C4-2B (cell line): Measurements from ENCODE around the gene TENM4.

Experiments
- H3K27ac ChIP-seq: fragments of 450-650 bp; 2 replicates; pipeline ENCODE4 v1.5.1; 2017
- ZFX ChIP-seq: fragments of 450-650 bp; IDR thresholded peaks from 2 replicates; pipeline ENCODE4 v1.6.1; 2017
- TF ChIP-seq, protein P1 (sequence below): fragments of 450-650 bp; conservative IDR thresholded peaks from 2 replicates; pipeline ENCODE4 v1.5.1; 2017; ENCODE audit warnings: mild to moderate bottlenecking

Gene TENM4

DNA sequence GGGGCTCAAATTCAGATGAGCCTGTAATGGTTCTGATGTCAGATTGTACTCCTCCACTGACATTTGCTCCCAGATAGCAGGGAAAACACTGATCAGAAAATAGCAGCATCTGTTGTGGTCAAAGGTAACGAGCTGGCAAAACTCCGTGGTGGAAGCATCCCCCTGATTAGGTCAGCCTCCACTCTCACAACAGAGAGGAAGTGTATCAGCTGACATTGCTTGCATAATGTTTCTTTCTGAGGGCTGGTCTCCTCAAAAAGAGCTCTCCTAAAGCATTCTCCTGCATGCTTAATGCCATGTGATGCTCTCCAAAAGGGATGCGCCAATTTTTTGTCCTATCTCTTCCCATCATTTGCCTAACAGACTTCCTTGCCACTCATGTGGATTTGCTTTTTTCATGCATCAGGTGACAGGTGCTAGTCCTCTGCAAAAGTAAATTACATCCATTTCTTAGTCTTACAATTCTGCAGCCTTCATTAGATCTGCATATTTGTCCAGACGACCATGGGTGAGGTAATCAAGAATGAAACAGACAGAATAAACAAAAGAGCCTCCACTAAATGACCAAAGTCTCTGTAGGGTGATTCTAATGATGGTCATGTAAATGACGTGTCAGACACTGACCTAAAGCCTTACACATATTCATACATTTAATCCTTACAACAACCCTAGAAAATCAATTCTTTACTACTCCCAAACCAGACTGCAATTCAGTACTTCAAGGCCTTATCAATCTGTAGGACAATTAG lies 6.4 kb upstream of the TENM4 start:
- TF ChIP-seq, protein P1, sequence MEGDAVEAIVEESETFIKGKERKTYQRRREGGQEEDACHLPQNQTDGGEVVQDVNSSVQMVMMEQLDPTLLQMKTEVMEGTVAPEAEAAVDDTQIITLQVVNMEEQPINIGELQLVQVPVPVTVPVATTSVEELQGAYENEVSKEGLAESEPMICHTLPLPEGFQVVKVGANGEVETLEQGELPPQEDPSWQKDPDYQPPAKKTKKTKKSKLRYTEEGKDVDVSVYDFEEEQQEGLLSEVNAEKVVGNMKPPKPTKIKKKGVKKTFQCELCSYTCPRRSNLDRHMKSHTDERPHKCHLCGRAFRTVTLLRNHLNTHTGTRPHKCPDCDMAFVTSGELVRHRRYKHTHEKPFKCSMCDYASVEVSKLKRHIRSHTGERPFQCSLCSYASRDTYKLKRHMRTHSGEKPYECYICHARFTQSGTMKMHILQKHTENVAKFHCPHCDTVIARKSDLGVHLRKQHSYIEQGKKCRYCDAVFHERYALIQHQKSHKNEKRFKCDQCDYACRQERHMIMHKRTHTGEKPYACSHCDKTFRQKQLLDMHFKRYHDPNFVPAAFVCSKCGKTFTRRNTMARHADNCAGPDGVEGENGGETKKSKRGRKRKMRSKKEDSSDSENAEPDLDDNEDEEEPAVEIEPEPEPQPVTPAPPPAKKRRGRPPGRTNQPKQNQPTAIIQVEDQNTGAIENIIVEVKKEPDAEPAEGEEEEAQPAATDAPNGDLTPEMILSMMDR: no peak
- no peak for TF ChIP-seq ZFX
- no peak overlapping the region for H3K27ac ChIP-seq

DNA sequence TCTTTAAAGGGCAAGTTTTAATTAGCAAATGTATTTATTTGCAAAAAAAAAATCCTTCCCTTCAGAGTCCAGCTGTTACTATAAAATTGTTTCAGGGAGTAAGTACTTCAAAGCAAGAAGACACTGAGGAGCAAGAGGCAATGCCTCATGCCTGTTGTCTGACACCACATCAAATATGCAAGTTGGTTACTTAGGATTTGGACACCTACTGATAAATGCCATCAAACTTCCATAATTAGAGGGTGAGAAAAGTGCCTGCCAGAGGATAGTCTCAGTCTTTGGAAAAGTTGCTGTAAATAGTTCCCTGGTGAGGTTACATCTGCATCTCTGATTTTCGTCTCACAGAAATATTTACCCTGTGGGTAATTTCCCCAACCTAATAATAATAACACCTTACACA lies 4.1 kb upstream of the TENM4 start:
- TF ChIP-seq, protein P1: no peak
- no peak for TF ChIP-seq ZFX
- no peak overlapping the region for H3K27ac ChIP-seq

DNA sequence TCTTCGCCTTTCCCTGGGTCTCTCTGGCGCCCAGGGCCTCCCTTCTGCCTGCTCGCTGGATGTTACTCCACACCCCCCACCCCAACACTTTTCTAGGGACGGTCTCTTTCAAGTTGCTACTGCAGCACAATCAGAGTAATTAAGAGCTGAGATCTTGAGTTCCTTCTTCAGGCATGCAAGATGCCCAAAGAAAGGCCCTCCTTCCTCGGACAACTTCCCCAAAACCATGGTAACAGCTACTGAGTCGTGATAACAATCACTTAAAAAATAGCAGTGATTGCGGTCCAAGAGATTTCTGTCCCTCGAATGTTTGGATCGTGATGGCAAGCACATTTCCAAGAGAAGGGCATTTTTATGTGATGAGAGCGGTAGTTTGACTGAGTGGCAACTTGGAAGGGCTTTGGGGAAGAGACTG lies 638 bp upstream of the TENM4 start:
- H3K27ac ChIP-seq: no peak overlapping the region
- TF ChIP-seq, protein P1: no peak
- no peak for TF ChIP-seq ZFX

DNA sequence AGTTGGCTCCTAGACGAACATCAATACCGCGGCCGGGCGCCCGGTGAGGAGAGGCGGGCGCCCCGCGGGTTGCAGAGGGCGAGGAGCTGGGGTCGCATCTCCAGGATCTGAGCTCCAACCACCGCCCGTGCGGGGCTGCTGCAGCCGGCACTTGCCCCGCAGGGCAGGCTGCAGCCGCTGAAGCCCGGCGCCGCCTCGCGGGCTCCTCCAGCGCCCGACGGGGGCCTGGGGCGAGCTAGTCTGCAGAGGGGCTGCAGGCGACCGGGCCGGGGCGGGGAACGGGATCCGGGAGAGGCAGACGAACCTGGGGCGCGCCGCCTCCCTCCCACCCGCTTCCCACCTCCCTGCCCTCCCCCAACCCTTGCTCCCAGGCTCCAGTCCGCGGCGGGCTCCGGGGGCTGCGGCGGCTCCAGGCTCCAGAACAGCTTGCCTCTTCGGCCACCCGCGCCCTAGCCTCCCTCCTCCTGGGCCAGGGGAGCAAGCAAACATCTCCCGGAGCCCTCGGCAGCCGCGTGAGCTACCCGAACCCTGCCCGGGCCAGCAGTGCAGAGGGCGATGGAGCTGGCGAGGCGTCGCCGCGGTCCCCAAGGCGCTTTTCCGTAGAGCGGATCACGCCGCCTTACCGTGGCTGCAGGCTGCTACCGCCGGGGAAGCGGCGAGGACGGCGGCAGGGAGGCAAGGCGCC lies 802 bp downstream of the TENM4 start:
- H3K27ac ChIP-seq: no peak overlapping the region
- no peak for TF ChIP-seq ZFX
- TF ChIP-seq, protein P1: no peak

DNA sequence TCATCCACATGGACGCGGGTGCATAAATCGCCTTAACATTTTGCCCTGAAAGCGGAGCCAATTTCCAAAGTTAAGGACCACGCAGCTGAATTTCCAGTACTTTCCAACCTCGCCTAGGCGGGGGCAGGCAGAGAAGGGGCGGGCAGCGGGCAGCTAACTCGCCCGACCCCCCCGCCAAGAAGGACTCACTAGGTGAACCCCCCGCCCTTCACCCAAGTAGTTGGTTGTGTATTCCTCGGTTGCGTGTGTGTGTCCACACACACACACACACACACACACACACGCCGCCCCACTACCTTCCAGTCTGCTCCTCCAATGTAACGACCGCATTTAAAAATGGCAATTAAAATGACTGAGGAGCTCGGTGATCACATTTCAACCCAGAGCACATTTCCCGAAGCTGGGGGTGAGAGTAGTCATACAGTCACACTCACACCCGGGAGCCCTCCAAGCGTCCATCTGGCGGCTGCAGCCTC lies 1.4 kb downstream of the TENM4 start:
- no peak overlapping the region for H3K27ac ChIP-seq
- TF ChIP-seq, protein P1: no peak

DNA sequence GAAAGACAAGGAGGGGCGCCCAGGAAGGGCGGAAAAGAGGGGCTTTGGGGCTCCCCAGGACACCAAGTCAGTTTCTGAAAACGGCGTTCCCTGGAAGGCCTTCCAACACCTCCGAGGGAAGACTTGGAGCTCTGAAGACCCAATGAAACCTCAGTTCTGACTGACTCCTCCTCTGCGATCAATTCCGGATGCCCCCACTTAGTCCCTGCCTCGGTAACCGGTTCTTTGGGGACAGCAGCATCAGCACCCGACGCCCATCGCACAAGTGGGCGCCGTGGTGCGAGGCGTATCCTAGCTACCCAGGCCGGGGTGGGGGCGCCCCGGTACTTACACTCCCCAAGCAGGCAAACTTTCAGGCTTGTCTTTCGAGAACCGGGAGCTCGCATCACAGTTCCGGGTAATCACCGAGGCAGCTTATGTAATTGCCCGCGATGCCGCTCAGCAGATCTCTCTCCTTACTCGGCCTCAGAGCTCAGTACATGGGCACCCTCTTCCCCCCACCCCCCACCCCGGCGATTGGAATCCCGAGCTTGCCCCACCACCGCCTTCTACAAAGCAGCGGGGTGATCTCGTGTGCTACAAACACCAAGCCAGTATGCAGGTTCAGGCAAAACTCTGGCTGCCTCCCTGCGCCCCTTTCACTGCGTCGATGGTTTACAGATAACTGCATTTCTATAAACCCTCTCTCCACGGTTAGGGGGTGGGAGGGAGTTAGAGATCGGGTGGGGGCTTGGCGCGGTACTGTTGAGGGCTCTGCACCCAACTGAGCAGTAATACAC lies 2.0 kb downstream of the TENM4 start:
- TF ChIP-seq, protein P1: no peak
- no peak for TF ChIP-seq ZFX
- H3K27ac ChIP-seq: no peak overlapping the region
